Dendritic cell treated with granulocyte-macrophage colony-stimulating factor and Interleukin-4, amounts not matched to agents 40 ng/mL and 50 ng/mL, for 4 days (primary cell): Measurements from ENCODE around the gene IMMT.

Source experiments
- H3K27ac Mint-ChIP-seq: one replicate; pipeline ENCODE4 v1.8.0; 2022; ENCODE audit warnings: mild to moderate bottlenecking, mixed read lengths
- H3K27me3 Mint-ChIP-seq: one replicate; pipeline ENCODE4 v1.8.0; 2022; ENCODE audit warnings: mild to moderate bottlenecking, mixed read lengths
- H3K36me3 Mint-ChIP-seq: one replicate; pipeline ENCODE4 v1.8.0; 2022; ENCODE audit warnings: low read depth, mixed read lengths
- H3K4me1 Mint-ChIP-seq: one replicate; pipeline ENCODE4 v1.8.0; 2022; ENCODE audit warnings: low read depth, mixed read lengths
- H3K4me3 Mint-ChIP-seq: one replicate; pipeline ENCODE4 v1.8.0; 2022; ENCODE audit warnings: mild to moderate bottlenecking, moderate library complexity, mixed read lengths
- H3K9me3 Mint-ChIP-seq: one replicate; pipeline ENCODE4 v1.8.0; 2022; ENCODE audit warnings: mixed read lengths
- intact Hi-C: fragments of 100-400 bp; cut with micrococcal nuclease; formaldehyde crosslinking; loops from one replicate; pipeline ENCODE4 v1.15.0; 2022

The IMMT gene

GRCh38 chr2:86219896-86220295 is 24.6 kb upstream of the IMMT start:
- H3K4me3 Mint-ChIP-seq: no peak overlapping the region
- H3K4me1 Mint-ChIP-seq: peaks cover 3% of the 10 kb centered on the region
- no peak overlapping the region for H3K27ac Mint-ChIP-seq
- H3K27me3 Mint-ChIP-seq: no peaks in the 10 kb centered on the region
- intact Hi-C loops: loop anchor here (2.0 kb wide), 2 partner anchors 77 to 153 kb away; no protein-coding TSS in a partner anchor
- H3K36me3 Mint-ChIP-seq: no peaks in the 10 kb centered on the region
- H3K9me3 Mint-ChIP-seq: no peaks in the 10 kb centered on the region

- H3K36me3 Mint-ChIP-seq: peaks cover 15% of the 10 kb centered on the region
- no peaks in the 10 kb centered on the region for H3K27me3 Mint-ChIP-seq
- H3K4me3 Mint-ChIP-seq: no peak overlapping the region
- no peaks in the 10 kb centered on the region for H3K9me3 Mint-ChIP-seq
- no peak overlapping the region for H3K27ac Mint-ChIP-seq
- H3K4me1 Mint-ChIP-seq: no peaks in the 10 kb centered on the region
- intact Hi-C loops: no loop called here
Measured at GRCh38 chr2:86218124-86218523, 22.9 kb upstream of the IMMT start.

GRCh38 chr2:86216575-86217555 is 21.6 kb upstream of the IMMT start:
- no peak overlapping the region for H3K4me3 Mint-ChIP-seq
- no peaks in the 10 kb centered on the region for H3K9me3 Mint-ChIP-seq
- no peaks in the 10 kb centered on the region for H3K4me1 Mint-ChIP-seq
- H3K27ac Mint-ChIP-seq: no peak overlapping the region
- peaks cover 28% of the 10 kb centered on the region for H3K36me3 Mint-ChIP-seq
- no peaks in the 10 kb centered on the region for H3K27me3 Mint-ChIP-seq
- intact Hi-C loops: no loop called here

GRCh38 chr2:86214503-86214832 is 19.2 kb upstream of the IMMT start:
- Mint-ChIP-seq H3K36me3 (peaks cover 51% of the 10 kb centered on the region), H3K4me1 (no peaks in the 10 kb centered on the region), H3K9me3 (no peaks in the 10 kb centered on the region), H3K27ac (no peak overlapping the region), H3K4me3 (no peak overlapping the region), H3K27me3 (no peaks in the 10 kb centered on the region)
- intact Hi-C loops: no loop called here

GRCh38 chr2:86213699-86214502 is 18.6 kb upstream of the IMMT start:
- no peak overlapping the region for H3K4me3 Mint-ChIP-seq
- intact Hi-C loops: no loop called here
- H3K27me3 Mint-ChIP-seq: no peaks in the 10 kb centered on the region
- peaks cover 56% of the 10 kb centered on the region for H3K36me3 Mint-ChIP-seq
- no peaks in the 10 kb centered on the region for H3K9me3 Mint-ChIP-seq
- no peak overlapping the region for H3K27ac Mint-ChIP-seq
- no peaks in the 10 kb centered on the region for H3K4me1 Mint-ChIP-seq

- Mint-ChIP-seq H3K4me1 (no peaks in the 10 kb centered on the region), H3K27ac (no peak overlapping the region), H3K9me3 (no peaks in the 10 kb centered on the region), H3K4me3 (no peak overlapping the region), H3K36me3 (peaks cover 65% of the 10 kb centered on the region), H3K27me3 (no peaks in the 10 kb centered on the region)
- intact Hi-C loops: no loop called here
Measured at GRCh38 chr2:86213056-86213455, 17.8 kb upstream of the IMMT start.

- no peaks in the 10 kb centered on the region for H3K4me1 Mint-ChIP-seq
- no peak overlapping the region for H3K4me3 Mint-ChIP-seq
- no peaks in the 10 kb centered on the region for H3K27me3 Mint-ChIP-seq
- H3K27ac Mint-ChIP-seq: no peak overlapping the region
- intact Hi-C loops: no loop called here
- no peaks in the 10 kb centered on the region for H3K9me3 Mint-ChIP-seq
- H3K36me3 Mint-ChIP-seq: peaks cover 77% of the 10 kb centered on the region
Measured at GRCh38 chr2:86211796-86212188, 16.5 kb upstream of the IMMT start.

GRCh38 chr2:86211033-86211795 is 16.0 kb upstream of the IMMT start:
- peaks cover 83% of the 10 kb centered on the region for H3K36me3 Mint-ChIP-seq

GRCh38 chr2:86204458-86204857 is 9.2 kb upstream of the IMMT start:
- no peak overlapping the region for H3K27ac Mint-ChIP-seq
- H3K36me3 Mint-ChIP-seq: peaks cover 60% of the 10 kb centered on the region

More at GRCh38 chr2:86211033-86211795, 16.0 kb upstream of the IMMT start:
- Mint-ChIP-seq H3K4me3 (no peak overlapping the region), H3K27me3 (no peaks in the 10 kb centered on the region), H3K4me1 (no peaks in the 10 kb centered on the region), H3K27ac (no peak overlapping the region), H3K9me3 (no peaks in the 10 kb centered on the region)
- intact Hi-C loops: no loop called here

GRCh38 chr2:86203614-86204013 is 8.4 kb upstream of the IMMT start:
- Mint-ChIP-seq H3K36me3 (peaks cover 56% of the 10 kb centered on the region), H3K4me1 (peaks cover 15% of the 10 kb centered on the region), H3K9me3 (no peaks in the 10 kb centered on the region), H3K27me3 (no peaks in the 10 kb centered on the region), H3K27ac (no peak overlapping the region), H3K4me3 (no peak overlapping the region)
- intact Hi-C loops: no loop called here

More at GRCh38 chr2:86204458-86204857, 9.2 kb upstream of the IMMT start:
- no peak overlapping the region for H3K4me3 Mint-ChIP-seq
- intact Hi-C loops: no loop called here
- H3K4me1 Mint-ChIP-seq: peaks cover 15% of the 10 kb centered on the region
- H3K27me3 Mint-ChIP-seq: no peaks in the 10 kb centered on the region
- H3K9me3 Mint-ChIP-seq: no peaks in the 10 kb centered on the region

GRCh38 chr2:86202702-86203101 is 7.4 kb upstream of the IMMT start:
- no peaks in the 10 kb centered on the region for H3K27me3 Mint-ChIP-seq
- H3K4me1 Mint-ChIP-seq: peaks cover 15% of the 10 kb centered on the region
- peaks cover 47% of the 10 kb centered on the region for H3K36me3 Mint-ChIP-seq
- H3K9me3 Mint-ChIP-seq: no peaks in the 10 kb centered on the region
- no peak overlapping the region for H3K4me3 Mint-ChIP-seq
- intact Hi-C loops: no loop called here
- no peak overlapping the region for H3K27ac Mint-ChIP-seq

GRCh38 chr2:86202336-86202692 is 7.1 kb upstream of the IMMT start:
- Mint-ChIP-seq H3K4me1 (peaks cover 15% of the 10 kb centered on the region), H3K9me3 (no peaks in the 10 kb centered on the region), H3K36me3 (peaks cover 43% of the 10 kb centered on the region), H3K4me3 (no peak overlapping the region), H3K27me3 (no peaks in the 10 kb centered on the region), H3K27ac (no peak overlapping the region)
- intact Hi-C loops: no loop called here

- intact Hi-C loops: no loop called here
- Mint-ChIP-seq H3K9me3 (no peaks in the 10 kb centered on the region), H3K4me1 (peaks cover 19% of the 10 kb centered on the region), H3K36me3 (peaks cover 38% of the 10 kb centered on the region), H3K27ac (no peak overlapping the region), H3K4me3 (no peak overlapping the region), H3K27me3 (no peaks in the 10 kb centered on the region)
Measured at GRCh38 chr2:86201671-86202335, 6.5 kb upstream of the IMMT start.
